ENCODE results near the gene SCAMP2.

Gene SCAMP2

DNA sequence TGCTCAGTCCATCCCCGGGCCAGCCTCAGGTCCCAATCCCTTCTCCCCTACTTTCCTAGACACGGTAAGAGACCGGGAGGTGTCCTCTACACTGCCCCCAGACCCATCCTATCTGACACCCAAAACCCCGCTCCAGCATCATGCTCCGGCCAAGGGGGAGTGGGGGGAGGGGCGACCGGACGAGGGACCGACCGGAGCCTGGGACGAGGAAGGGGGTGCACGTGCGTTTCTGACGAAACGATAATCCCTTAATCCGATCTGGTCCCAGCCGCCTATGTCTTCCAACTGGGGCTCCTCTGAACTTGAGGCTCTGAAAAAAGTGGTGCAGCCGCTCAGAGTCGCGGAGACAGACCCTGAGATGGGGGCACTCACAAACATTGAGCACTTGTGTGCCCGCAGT, 46.2 kb downstream of the SCAMP2 start:
- in situ Hi-C loops (cut with MboI; ENCODE audit: low sequenced_read_pairs, unreplicated experiment), result no loop called here
- DNase-seq (ENCODE audit: low spot score), result no peak
- TF ChIP-seq, protein P1, sequence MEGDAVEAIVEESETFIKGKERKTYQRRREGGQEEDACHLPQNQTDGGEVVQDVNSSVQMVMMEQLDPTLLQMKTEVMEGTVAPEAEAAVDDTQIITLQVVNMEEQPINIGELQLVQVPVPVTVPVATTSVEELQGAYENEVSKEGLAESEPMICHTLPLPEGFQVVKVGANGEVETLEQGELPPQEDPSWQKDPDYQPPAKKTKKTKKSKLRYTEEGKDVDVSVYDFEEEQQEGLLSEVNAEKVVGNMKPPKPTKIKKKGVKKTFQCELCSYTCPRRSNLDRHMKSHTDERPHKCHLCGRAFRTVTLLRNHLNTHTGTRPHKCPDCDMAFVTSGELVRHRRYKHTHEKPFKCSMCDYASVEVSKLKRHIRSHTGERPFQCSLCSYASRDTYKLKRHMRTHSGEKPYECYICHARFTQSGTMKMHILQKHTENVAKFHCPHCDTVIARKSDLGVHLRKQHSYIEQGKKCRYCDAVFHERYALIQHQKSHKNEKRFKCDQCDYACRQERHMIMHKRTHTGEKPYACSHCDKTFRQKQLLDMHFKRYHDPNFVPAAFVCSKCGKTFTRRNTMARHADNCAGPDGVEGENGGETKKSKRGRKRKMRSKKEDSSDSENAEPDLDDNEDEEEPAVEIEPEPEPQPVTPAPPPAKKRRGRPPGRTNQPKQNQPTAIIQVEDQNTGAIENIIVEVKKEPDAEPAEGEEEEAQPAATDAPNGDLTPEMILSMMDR (IDR thresholded peaks at IDR 0.05; ENCODE audit: borderline replicate concordance, control extremely low read depth, extremely low read depth, insufficient read depth, missing control alignments), result no peak

DNA sequence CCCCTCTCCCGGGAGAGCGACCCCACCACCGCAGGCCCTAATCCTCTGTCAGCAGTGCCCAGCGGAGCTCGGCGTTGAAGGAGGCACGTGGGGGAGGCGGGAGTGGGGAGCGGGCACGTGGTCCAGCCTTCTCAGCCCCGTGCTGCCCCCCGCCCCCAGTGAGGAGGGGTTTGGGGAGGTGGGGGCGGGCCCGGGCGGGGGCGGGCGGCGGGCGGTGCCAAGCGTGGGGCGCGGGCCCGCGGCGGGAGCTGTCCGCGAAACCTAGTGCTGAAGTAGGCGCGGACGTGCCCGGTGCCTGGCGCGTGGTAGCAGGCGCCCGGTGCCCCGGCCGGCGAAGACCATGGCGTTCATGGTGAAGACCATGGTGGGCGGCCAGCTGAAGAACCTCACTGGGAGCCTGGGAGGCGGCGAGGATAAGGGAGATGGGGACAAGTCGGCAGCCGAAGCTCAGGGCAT, 46.8 kb downstream of the SCAMP2 start, which contains the start of gene CPLX3:
Gene CPLX3 (plus strand): TSS at position 264 of the 456 bp plus-strand sequence. CDS start 77 bp downstream, at position 341.
- TF ChIP-seq, protein P1 (IDR thresholded peaks at IDR 0.05; ENCODE audit: borderline replicate concordance, control extremely low read depth, extremely low read depth, insufficient read depth, missing control alignments), result no peak
- DNase-seq (ENCODE audit: low spot score), result peak; percentile 77
- in situ Hi-C loops (cut with MboI; ENCODE audit: low sequenced_read_pairs, unreplicated experiment), result no loop called here

DNA sequence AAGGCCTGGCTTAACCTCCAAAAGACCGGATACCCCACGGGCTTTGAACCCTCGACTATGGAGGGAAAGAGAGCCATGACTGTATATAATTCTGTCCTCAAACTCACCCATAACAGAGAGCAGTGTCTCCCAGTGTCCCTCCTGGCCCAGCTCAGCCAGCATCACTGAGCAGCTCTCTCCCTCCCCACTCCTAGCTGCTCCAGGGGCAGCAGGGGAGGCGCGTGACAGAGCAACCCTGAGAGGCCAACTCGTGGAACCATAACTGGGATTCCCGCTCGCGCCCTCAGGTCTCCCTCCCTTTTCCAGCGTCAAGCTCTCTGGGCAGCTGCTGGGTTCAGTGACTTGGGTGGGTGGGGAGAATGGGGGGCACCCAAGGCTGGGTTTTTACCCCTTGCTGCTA, 47.3 kb downstream of the SCAMP2 start:
- DNase-seq (ENCODE audit: low spot score), result no peak
- TF ChIP-seq, protein P1 (IDR thresholded peaks at IDR 0.05; ENCODE audit: borderline replicate concordance, control extremely low read depth, extremely low read depth, insufficient read depth, missing control alignments), result no peak
- in situ Hi-C loops (cut with MboI; ENCODE audit: low sequenced_read_pairs, unreplicated experiment), result no loop called here

DNA sequence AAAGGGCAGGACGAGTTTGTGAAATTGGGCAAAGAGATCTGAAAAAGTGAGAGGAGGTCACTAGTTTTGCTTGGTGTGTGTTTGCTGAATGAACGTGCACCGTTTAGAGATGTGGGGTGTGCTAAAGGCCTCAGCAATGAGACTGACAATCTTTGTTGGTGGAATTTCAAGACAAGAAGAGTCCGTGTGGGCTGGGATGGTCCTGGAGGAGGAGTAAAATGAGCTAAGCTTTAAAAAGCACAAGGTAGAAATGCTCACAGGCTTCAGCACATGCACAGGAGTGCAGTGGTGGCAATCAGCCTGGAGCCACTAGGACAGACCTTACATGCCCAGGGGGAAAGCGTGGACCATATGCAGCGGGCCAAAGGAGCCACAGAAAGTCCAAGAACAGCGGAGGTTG, 48.2 kb downstream of the SCAMP2 start:
- in situ Hi-C loops (cut with MboI; ENCODE audit: low sequenced_read_pairs, unreplicated experiment), result no loop called here
- no peak for DNase-seq (ENCODE audit: low spot score)
- TF ChIP-seq, protein P1 (IDR thresholded peaks at IDR 0.05; ENCODE audit: borderline replicate concordance, control extremely low read depth, extremely low read depth, insufficient read depth, missing control alignments), result no peak

DNA sequence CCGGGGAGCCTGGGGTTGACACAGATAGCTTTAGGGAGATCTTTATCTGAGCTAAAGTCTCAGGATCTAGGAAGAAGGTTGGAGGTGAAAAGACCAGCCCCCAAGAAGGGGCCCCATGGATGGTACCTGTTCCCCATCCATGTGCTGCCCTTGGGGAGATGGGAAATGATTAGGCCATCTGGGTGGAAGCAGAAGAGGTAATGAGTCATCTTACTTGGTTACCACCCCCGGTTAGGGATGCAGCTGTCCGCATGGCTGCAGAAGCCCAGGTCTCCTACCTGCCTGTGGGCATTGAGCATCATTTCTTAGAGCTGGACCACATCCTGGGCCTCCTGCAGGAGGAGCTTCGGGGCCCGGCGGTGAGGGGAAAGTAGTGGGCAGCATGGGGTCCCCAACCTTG, 49.8 kb downstream of the SCAMP2 start:
- in situ Hi-C loops (cut with MboI; ENCODE audit: low sequenced_read_pairs, unreplicated experiment), result no loop called here
- DNase-seq (ENCODE audit: low spot score), result no peak
- TF ChIP-seq, protein P1 (IDR thresholded peaks at IDR 0.05; ENCODE audit: borderline replicate concordance, control extremely low read depth, extremely low read depth, insufficient read depth, missing control alignments), result no peak

DNA sequence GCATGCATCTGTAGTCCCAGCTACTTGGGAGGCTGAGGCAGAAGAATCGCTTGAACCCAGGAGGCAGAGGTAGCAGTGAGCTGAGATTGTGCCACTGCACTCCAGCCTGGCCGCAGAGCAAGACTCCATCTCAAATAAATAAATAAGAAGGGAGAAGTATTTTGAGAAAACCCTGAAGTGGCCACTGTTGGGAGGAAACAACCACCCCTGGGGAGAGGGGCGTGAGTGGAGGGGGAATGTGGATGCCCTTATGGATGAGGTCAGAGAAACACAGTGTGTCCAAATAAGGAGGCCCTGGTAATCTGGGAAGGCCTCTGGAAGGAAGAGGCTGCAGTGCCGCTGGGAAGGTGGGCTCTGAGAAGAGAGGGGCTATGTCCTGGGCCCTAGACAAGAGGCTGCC, 50.9 kb downstream of the SCAMP2 start:
- in situ Hi-C loops (cut with MboI; ENCODE audit: low sequenced_read_pairs, unreplicated experiment), result no loop called here
- DNase-seq (ENCODE audit: low spot score), result no peak
- TF ChIP-seq, protein P1 (IDR thresholded peaks at IDR 0.05; ENCODE audit: borderline replicate concordance, control extremely low read depth, extremely low read depth, insufficient read depth, missing control alignments), result no peak

DNA sequence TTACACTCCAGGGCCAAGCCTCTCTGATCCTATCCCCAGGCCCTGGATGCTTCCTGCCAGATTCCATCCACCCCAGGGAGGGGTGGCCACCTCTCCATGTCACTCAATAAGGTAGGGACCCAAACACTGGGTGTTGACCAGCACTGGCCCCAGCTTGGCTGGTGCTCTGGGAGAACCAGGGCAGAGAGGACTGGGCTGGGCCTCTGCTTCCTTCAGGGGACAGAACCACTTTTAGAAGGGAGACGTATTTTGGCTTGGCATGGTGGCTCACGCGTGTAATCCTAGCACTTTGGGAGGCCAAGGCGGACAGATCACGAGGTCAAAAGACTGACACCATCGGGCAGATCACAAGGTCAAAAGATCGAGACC, 51.4 kb downstream of the SCAMP2 start:
- TF ChIP-seq, protein P1 (IDR thresholded peaks at IDR 0.05; ENCODE audit: borderline replicate concordance, control extremely low read depth, extremely low read depth, insufficient read depth, missing control alignments), result no peak
- in situ Hi-C loops (cut with MboI; ENCODE audit: low sequenced_read_pairs, unreplicated experiment), result no loop called here
- DNase-seq (ENCODE audit: low spot score), result no peak

Data from GM13976 (cell line).